AG09319 (cell line): Measurements from ENCODE around the gene YWHAE.
"Not testable (repeated sequence)": the region's sequence is repeated elsewhere in the genome, so short reads cannot be mapped to it uniquely, and the experiment has no call there.

Experiments used
- DNase-seq: peaks from one replicate; pipeline ENCODE4 v3.0.0-alpha.2; 2010; ENCODE audit warnings: low read depth; ENCODE audit errors: extremely low read depth
- TF ChIP-seq, protein P1 (sequence below): IDR thresholded peaks from 2 replicates; pipeline ENCODE4 v1.5.1; 2011; ENCODE audit warnings: low read depth, mild to moderate bottlenecking, inconsistent platforms, low read length, moderate library complexity

Gene YWHAE

DNA sequence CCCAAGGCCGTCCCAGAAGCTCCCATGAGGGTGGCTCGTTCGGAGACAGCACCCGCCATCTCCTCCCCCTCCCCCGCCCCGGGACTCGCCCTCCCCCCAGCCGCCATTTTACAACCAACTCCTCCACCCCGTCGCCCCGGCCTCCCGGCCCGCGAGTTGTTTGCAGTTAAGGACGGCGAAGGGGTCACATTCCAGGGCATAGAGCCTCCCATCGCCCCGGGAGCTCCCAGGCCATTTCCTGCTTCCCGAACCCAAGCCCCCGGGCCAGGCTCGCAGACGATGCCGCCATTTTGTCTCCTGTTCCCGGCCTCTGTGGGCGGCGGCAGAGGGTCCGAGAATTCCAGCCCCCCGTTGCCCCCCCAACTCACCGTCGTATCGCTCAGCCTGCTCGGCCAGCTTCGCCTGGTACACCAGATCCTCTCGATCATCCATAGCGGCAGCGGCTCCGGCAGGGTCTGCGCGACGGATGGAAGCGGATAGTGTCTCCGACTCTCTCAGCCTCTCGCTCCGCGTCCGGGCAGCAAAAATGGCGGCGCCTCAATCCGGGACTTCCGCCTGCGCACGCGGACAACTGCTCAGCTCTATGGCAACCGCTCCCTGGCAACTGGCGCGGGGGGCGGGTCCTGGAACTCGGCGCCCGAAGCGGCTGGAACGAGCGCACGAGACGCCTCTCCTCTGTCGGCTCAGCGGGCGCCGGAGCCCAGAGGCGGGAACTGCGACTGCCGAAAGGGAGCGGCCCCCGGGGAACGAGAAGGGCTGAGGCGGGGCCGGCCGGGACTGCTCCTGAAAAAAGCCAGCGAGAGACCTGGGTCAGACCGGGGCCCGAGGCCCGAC, at the start of gene YWHAE:
YWHAE (minus strand) TSS at position 544 of the 834 bp plus-strand sequence; CDS start at position 432, 112 bp downstream.
- TF ChIP-seq, protein P1, sequence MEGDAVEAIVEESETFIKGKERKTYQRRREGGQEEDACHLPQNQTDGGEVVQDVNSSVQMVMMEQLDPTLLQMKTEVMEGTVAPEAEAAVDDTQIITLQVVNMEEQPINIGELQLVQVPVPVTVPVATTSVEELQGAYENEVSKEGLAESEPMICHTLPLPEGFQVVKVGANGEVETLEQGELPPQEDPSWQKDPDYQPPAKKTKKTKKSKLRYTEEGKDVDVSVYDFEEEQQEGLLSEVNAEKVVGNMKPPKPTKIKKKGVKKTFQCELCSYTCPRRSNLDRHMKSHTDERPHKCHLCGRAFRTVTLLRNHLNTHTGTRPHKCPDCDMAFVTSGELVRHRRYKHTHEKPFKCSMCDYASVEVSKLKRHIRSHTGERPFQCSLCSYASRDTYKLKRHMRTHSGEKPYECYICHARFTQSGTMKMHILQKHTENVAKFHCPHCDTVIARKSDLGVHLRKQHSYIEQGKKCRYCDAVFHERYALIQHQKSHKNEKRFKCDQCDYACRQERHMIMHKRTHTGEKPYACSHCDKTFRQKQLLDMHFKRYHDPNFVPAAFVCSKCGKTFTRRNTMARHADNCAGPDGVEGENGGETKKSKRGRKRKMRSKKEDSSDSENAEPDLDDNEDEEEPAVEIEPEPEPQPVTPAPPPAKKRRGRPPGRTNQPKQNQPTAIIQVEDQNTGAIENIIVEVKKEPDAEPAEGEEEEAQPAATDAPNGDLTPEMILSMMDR, result no peak

DNA sequence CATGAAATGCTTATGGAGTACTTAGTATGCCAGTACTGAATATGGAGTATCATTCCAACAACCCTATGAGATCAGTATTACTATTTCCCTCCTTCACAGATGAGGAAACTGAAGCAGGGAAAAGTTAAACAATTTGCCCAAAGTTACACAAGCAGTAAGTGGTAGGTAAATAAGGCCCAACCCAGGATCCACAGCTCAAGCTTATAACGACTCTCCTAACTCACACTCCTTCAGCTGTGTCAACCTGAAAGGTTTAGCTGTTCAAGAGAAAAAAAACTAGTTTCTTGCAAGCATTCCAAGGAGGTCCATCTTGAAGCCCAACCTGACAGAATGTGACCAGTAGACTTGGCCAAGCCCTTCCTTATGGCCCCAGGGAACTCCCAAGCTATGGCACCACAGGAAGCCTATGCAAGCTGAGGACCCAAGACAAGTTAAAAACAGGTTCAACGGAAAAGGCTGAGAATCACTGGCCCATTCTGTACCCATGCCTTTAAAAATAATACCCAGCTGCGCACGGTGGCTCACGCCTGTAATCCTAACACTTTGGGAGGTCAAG, 49.5 kb upstream of the YWHAE start:
- no peak for DNase-seq
- TF ChIP-seq, protein P1, result no peak

More for the DNA sequence above, at the start of gene YWHAE:
- DNase-seq, result peak; percentile 83

DNA sequence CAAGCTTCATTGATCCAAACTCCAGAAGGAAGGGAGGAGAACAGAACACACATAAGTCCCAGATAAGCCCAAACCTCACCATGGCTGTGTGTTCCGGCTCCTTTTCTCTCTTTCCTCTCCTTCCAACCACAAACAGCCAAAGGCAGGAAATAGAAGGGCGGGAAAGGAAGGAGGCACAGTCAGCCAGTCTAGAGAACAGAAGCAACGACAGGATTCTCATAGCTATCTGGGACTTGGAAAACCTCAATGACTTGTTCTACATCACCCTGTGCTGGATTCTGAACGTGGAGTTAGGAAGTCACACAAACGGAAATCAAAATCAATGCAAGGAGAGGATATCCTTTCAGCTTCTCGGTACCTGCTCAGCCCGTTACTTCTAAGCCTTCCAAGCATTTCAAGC, 47.0 kb upstream of the YWHAE start:
- TF ChIP-seq, protein P1, result no peak
- no peak for DNase-seq

DNA sequence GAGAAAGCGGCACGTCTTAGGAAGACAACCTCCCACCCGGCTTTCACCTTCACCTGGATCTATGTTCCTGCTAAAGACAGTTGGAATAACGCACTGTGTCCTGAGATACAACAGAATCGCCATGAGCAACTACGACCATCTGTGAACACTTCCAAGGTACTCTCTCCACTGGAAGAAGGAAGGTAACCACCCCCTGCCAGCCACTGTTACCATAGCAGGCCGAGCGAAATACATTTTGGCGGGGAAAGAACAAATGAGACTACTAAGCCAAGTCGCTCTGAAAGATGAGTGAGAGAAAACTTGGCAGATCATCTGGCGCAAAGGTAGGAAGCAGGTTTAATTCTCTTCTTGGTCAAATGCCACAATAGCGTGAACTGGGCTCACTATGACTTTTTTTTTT, 46.2 kb upstream of the YWHAE start:
- TF ChIP-seq, protein P1, result no peak
- no peak for DNase-seq

DNA sequence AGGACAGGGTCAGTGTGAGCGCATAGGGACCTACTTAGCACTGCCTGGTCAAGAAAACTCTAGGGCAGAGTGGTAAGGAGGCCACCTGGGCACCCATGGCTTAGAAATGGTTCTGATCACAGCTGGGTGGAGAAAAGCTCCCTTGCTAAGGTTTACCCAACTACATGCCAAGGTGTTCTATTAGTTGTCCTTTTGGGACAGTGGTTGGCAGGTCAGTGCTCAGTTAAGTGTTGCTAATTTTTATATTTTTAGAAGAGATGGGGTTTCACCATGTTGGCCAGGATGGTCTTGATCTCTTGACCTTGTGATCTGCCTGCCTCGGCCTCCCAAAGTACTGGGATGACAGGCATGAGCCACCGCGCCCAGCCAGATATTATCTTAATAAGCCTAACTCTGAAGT, 45.7 kb upstream of the YWHAE start:
- DNase-seq, result not testable (repeated sequence)

DNA sequence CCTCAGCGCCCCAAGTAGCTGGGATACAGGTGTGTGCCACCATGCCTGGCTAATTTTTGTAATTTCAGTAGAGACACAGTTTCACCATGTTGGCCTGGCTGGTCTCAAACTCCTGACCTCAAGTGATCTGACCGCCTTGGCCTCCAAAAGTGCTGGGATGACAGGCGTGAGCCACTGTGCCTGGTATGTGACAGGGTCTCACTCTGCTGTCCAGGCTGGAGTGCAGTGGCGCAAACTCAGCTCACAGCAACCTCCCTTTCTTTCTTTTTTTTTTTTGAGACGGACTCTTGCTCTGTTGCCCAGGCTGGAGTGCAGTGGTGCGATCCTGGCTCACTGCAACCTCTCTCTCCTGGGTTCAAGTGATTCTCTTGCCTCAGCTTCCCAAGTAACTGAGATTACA, 42.7 kb upstream of the YWHAE start:
- DNase-seq, result not testable (repeated sequence)

DNA sequence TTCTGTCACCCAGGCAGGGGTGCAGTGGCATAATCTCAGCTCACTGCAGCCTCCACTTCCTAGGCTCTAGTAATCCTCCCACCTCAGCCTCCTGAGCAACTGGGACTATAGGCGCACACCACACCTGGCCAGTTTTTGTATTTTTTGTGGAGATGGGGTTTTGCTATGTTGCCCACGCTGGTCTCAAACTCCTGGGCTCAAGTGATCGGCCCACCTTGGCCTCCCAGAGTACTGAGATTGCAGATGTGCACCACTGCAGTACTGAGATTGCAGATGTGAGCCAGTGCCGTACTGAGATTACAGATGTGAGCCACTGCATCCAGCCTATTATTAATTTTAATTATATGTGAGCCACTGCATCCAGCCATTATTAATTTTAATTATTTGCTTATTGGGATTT, 42.2 kb upstream of the YWHAE start:
- TF ChIP-seq, protein P1, result no peak
- DNase-seq, result no peak

DNA sequence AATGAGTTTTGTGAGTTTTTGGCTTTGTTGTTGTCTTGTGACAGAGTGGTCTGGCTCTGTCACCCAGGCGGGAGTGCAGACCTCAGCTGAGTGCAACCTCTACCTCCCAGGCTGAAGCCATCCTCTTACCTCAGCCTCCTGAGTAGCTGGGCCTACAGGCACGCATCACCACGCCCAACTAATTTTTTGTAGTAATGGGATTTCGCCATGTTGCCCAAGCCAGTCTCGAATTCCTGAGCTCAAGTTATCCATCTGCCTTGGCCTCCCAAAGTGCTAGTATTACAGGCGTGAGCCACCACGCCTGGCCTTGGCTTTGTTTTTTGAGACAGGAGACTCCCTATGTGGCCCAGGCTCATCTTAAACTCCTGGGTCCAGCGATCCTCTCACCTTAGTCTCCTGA, 40.9 kb upstream of the YWHAE start:
- TF ChIP-seq, protein P1, result no peak
- no peak for DNase-seq
